Measurements from ENCODE around the gene PCBP2.

DNA sequence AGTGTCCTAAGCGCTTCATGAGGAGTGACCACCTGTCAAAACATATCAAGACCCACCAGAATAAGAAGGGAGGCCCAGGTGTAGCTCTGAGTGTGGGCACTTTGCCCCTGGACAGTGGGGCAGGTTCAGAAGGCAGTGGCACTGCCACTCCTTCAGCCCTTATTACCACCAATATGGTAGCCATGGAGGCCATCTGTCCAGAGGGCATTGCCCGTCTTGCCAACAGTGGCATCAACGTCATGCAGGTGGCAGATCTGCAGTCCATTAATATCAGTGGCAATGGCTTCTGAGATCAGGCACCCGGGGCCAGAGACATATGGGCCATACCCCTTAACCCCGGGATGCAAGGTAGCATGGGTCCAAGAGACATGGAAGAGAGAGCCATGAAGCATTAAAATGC is 41.0 kb upstream of the PCBP2 start:
- TF ChIP-seq EZH2 (IDR thresholded peaks at IDR 0.05; ENCODE audit: insufficient read depth, poor library complexity, severe bottlenecking), result no peak
- no peak for TF ChIP-seq EZH2phosphoT487 (IDR thresholded peaks at IDR 0.05; ENCODE audit: insufficient read depth, low read depth)

All from GM23248 (cell line).